GM12878 (cell line): ENCODE measurements around the gene CCDC88A. TPM values are rescaled to one million over a fixed set of nuclear protein-coding genes. Genes with fewer than 3 reads are reported as not detected.

ENCODE experiments used
- ATAC-seq: fragments of 200-7000 bp; cut with Tn5 transposase; 3 replicates; pipeline ENCODE4 v1.9.1; 2020; ENCODE audit warnings: mild to moderate bottlenecking, moderate library complexity
- BruUV-seq: library from RNA; stranded (reverse); fragments of 400-500 nt; replicated peaks from 2 replicates; lab custom pipeline; 2021; lab: Mats Ljungman, UMichigan
- CTCF ChIA-PET: fragments of 300-600 bp; sonication (Branson Sonifier 250); formaldehyde crosslinking; extraction: SDS; loops from one replicate; lab custom pipeline; 2021; ENCODE audit warnings: inconsistent platforms; lab: Yijun Ruan, JAX
- POLR2A ChIA-PET: fragments of 350-600 bp; formaldehyde crosslinking; extraction: SDS; loops from one replicate; lab custom pipeline; 2021; ENCODE audit warnings: inconsistent platforms; lab: Charles Lee
- RAD21 ChIA-PET: fragments of 300-600 bp; sonication (Branson Sonifier 250); formaldehyde crosslinking; loops from one replicate; lab custom pipeline; 2023; ENCODE audit warnings: antibody characterized with exemption; ENCODE audit not compliant: unreplicated experiment; lab: Charles Lee
- SMC1A ChIA-PET: fragments of 300-600 bp; sonication (Branson Sonifier 250); formaldehyde crosslinking; loops from one replicate; lab custom pipeline; 2023; ENCODE audit not compliant: unreplicated experiment, uncharacterized antibody; lab: Charles Lee
- DNase-seq: peaks from one replicate; pipeline ENCODE4 v3.0.0-alpha.2; 2011; ENCODE audit warnings: low read depth, low spot score
- FAIRE-seq: peaks from 3 replicates; lab custom pipeline; 2011; peaks lifted over from hg19 to GRCh38; lab: Jason Lieb, UNC
- H2AFZ ChIP-seq: 2 replicates; pipeline ENCODE4 v1.6.0; 2011; ENCODE audit warnings: low read depth, low read length, control low read depth; ENCODE audit not compliant: control insufficient read depth
- H3K27ac ChIP-seq: 2 replicates; pipeline ENCODE4 v1.5.1; 2011; ENCODE audit warnings: control low read depth; ENCODE audit not compliant: control insufficient read depth, insufficient read depth
- H3K27me3 ChIP-seq, 2 experiments: replicated peaks in 1 of 2; 2 replicates each; pipeline versions ENCODE4 v1.6.0 to v1.6.1; 2011; ENCODE audit warnings: low read length in 1 of 2; ENCODE audit not compliant: control insufficient read depth in 2 of 2, insufficient read depth in 2 of 2
- H3K36me3 ChIP-seq, 2 experiments: 2 replicates each; pipeline ENCODE4 v1.5.1; 2011; ENCODE audit warnings: low read length in 1 of 2; ENCODE audit not compliant: control insufficient read depth in 2 of 2, insufficient read depth in 2 of 2
- H3K4me1 ChIP-seq: 2 replicates; pipeline ENCODE4 v1.6.1; 2011; ENCODE audit warnings: mild to moderate bottlenecking, low read length, moderate library complexity, mixed read lengths; ENCODE audit not compliant: control insufficient read depth, insufficient read depth
- H3K4me2 ChIP-seq: 2 replicates; pipeline ENCODE4 v1.6.0; 2011; ENCODE audit warnings: control low read depth; ENCODE audit not compliant: control insufficient read depth, insufficient read depth
- H3K4me3 ChIP-seq: fragments of 200-600 bp; sonication (generic); 2 replicates; pipeline ENCODE4 v1.5.1; 2016
- H3K79me2 ChIP-seq: 2 replicates; pipeline ENCODE4 v1.6.0; 2011; ENCODE audit warnings: low read length; ENCODE audit not compliant: control insufficient read depth, insufficient read depth
- H3K9ac ChIP-seq: 2 replicates; pipeline ENCODE4 v1.8.0; 2011; ENCODE audit warnings: low read length, control low read depth, mixed read lengths; ENCODE audit not compliant: control insufficient read depth, insufficient read depth
- H3K9me3 ChIP-seq: replicated peaks from 3 replicates; pipeline ENCODE4 v1.5.1; 2011; ENCODE audit warnings: mild to moderate bottlenecking, low read length; ENCODE audit not compliant: control insufficient read depth, insufficient read depth
- H4K20me1 ChIP-seq: 2 replicates; pipeline ENCODE4 v1.6.0; 2011; ENCODE audit not compliant: control insufficient read depth, insufficient read depth
- BACH1 ChIP-seq: fragments of 450-650 bp; IDR thresholded peaks from 2 replicates; pipeline ENCODE4 v1.6.1; 2017; ENCODE audit warnings: mild to moderate bottlenecking, borderline replicate concordance
- BHLHE40 ChIP-seq, 2 experiments: fragments of 450-650 bp in 1 of 2; IDR thresholded peaks; 2 replicates each; pipeline ENCODE4 v1.6.1; 2011 to 2017; ENCODE audit warnings: low read depth in 2 of 2, borderline replicate concordance in 1 of 2, improper control_type of control experiment in 1 of 2, low read length in 1 of 2, mild to moderate bottlenecking in 1 of 2
- CBX3 ChIP-seq: fragments of 200-600 bp; sonication (generic); IDR thresholded peaks from 2 replicates; pipeline ENCODE4 v1.6.1; 2016; ENCODE audit warnings: low read depth, borderline replicate concordance
- CHD2 ChIP-seq: IDR thresholded peaks from 2 replicates; pipeline ENCODE4 v1.6.1; 2011; ENCODE audit warnings: low read depth, low read length, improper control_type of control experiment, borderline replicate concordance
- FOXK2 ChIP-seq: fragments of 450-650 bp; IDR thresholded peaks from 2 replicates; pipeline ENCODE4 v1.6.1; 2017; ENCODE audit warnings: mild to moderate bottlenecking, moderate library complexity
- JUNB ChIP-seq: IDR thresholded peaks from 2 replicates; pipeline ENCODE4 v1.6.1; 2016; ENCODE audit warnings: antibody characterized with exemption, mild to moderate bottlenecking
- MEF2A ChIP-seq: IDR thresholded peaks from 2 replicates; pipeline ENCODE4 v1.6.1; 2011; ENCODE audit warnings: low read depth, mild to moderate bottlenecking, low read length, moderate library complexity; ENCODE audit not compliant: insufficient read depth
- MTA2 ChIP-seq: fragments of 450-650 bp; IDR thresholded peaks from 2 replicates; pipeline ENCODE4 v1.6.1; 2016; ENCODE audit warnings: low read depth, mild to moderate bottlenecking, moderate library complexity
- MXI1 ChIP-seq: fragments of 150-350 bp; IDR thresholded peaks from 2 replicates; pipeline ENCODE4 v1.6.1; 2011; ENCODE audit warnings: low read depth, mild to moderate bottlenecking, inconsistent platforms, low read length, improper control_type of control experiment
- MYB ChIP-seq: fragments of 150-350 bp; IDR thresholded peaks from 2 replicates; pipeline ENCODE4 v1.6.1; 2014; ENCODE audit warnings: mild to moderate bottlenecking, low read depth, low read length, borderline replicate concordance
- NBN ChIP-seq: fragments of 450-650 bp; IDR thresholded peaks from 2 replicates; pipeline ENCODE4 v1.6.1; 2016
- NR2C1 ChIP-seq: fragments of 450-650 bp; IDR thresholded peaks from 2 replicates; pipeline ENCODE4 v1.6.1; 2017; ENCODE audit warnings: antibody characterized with exemption, mild to moderate bottlenecking, moderate library complexity
- POLR2A ChIP-seq: IDR thresholded peaks from 2 replicates; pipeline ENCODE4 v1.6.1; 2011; ENCODE audit warnings: low read depth, mild to moderate bottlenecking, low read length
- POU2F2 ChIP-seq: IDR thresholded peaks from 3 replicates; pipeline ENCODE4 v1.6.1; 2011; ENCODE audit warnings: low read depth, mild to moderate bottlenecking, low read length, borderline replicate concordance
- SMARCA5 ChIP-seq: fragments of 450-650 bp; IDR thresholded peaks from 2 replicates; pipeline ENCODE4 v1.6.1; 2017; ENCODE audit warnings: mild to moderate bottlenecking
- TCF3 ChIP-seq: IDR thresholded peaks from 2 replicates; pipeline ENCODE4 v1.6.1; 2012; ENCODE audit warnings: low read depth, mild to moderate bottlenecking, low read length, borderline replicate concordance; ENCODE audit not compliant: insufficient read depth
- ZNF622 ChIP-seq: fragments of 450-650 bp; IDR thresholded peaks from 2 replicates; pipeline ENCODE4 v1.6.1; 2017; ENCODE audit warnings: mild to moderate bottlenecking, inconsistent platforms
- WGBS: methylation state at CpG from one replicate; pipeline ENCODE4 v1.1.6; 2016; ENCODE audit warnings: low lambda C conversion rate; ENCODE audit not compliant: insufficient replicate concordance, insufficient coverage; ENCODE audit errors: missing lambda C conversion rate; 5-methylcytosine and 5-hydroxymethylcytosine counted together
- in situ Hi-C: fragments of 300-500 bp; cut with MboI; formaldehyde crosslinking; loops from 9 replicates; pipeline ENCODE4 v1.14.3; 2018; ENCODE audit warnings: mixed read lengths
- intact Hi-C: fragments of 100-400 bp; cut with micrococcal nuclease; formaldehyde crosslinking; loops from one replicate; pipeline ENCODE4 v1.14.2; 2022; ENCODE audit not compliant: unreplicated experiment
- polyA plus RNA-seq, 11 experiments: library from polyadenylated mRNA; depleted of rRNA in 4 of 11; unstranded in 6 of 11; stranded (reverse) in 5 of 11; fragments of >200 nt; fragmentation: Nextera tagmentation in 4 of 11; fragmentation: Illumina TruSeq in 1 of 11; extraction: Ambion mirVana in 4 of 11; extraction: Trizol in 1 of 11; gene quantifications; 1 replicate in 1 of 11; 2 replicates in 10 of 11; pipeline versions ENCODE4 v1.2.1 to v1.2.3, GENCODE V29; 2011 to 2016; ENCODE audit warnings: inconsistent platforms in 2 of 11, missing spikeins in 2 of 11, low read depth in 1 of 11
- total RNA-seq, 4 experiments: library from RNA; depleted of rRNA in 3 of 4; stranded (reverse); fragments of >200 nt in 3 of 4; fragmentation: Illumina TruSeq in 1 of 4; extraction: Trizol in 1 of 4; gene quantifications; 2 replicates each; pipeline versions ENCODE4 v1.2.1 to v1.2.3, GENCODE V29; 2013 to 2021
- TF ChIP-seq, protein P1 (sequence below): fragments of 450-650 bp; IDR thresholded peaks from 2 replicates; pipeline ENCODE4 v1.6.1; 2017; ENCODE audit warnings: borderline replicate concordance
- TF ChIP-seq, protein P2 (sequence below): fragments of 450-650 bp; IDR thresholded peaks from 2 replicates; pipeline ENCODE4 v1.6.1; 2017; ENCODE audit warnings: mild to moderate bottlenecking
- TF ChIP-seq, protein P3 (sequence below): fragments of 450-650 bp; IDR thresholded peaks from 2 replicates; pipeline ENCODE4 v1.6.1; 2018; ENCODE audit warnings: mild to moderate bottlenecking, low read depth, moderate library complexity; ENCODE audit not compliant: partially characterized antibody

CCDC88A gene
- total and polyA plus RNA-seq, 10 of the 15 experiments (the other 5 are each of a cell fraction or from before 2014, with no cell fraction given): 1.8 to 71.6 (median 45.9) TPM

DNA sequence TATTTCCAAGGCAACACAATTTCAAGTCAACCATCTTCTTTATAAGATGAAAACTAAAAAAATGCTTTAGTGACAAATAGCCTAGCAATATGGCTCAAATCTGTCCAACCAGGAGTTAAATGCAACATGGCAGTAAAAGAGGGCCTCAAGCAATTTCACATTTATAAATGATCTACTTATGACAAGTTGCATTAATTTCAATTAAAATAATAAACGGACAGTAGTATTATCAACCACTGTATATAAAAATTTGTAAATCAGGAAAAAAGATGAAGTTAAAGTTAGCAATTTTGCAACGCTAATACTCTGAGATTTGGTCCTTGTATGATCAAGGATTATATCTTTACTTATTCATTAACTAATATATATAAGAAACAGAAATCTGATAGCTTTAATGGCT is 19.3 kb downstream of the CCDC88A start:
- POLR2A ChIA-PET: no interaction called here
- no peaks in the 10 kb centered on the region for H4K20me1 ChIP-seq
- H3K36me3 ChIP-seq: no peaks in the 10 kb centered on the region; a peak in 1 of 4 replicates
- no peaks in the 10 kb centered on the region; the same call in 1 of the 2 replicates for H3K4me1 ChIP-seq
- in situ Hi-C loops: no loop called here
- H3K27me3 ChIP-seq: no peaks in the 10 kb centered on the region
- H3K9ac ChIP-seq: no peak overlapping the region
- H2AFZ ChIP-seq: no peak overlapping the region
- intact Hi-C loops: no loop called here
- ATAC-seq (no peak), DNase-seq (no peak), FAIRE-seq (no peak)
- H3K9me3 ChIP-seq: no peaks in the 10 kb centered on the region
- WGBS: 98% methylated on average over 2 of the region's 2 CpGs
- CTCF ChIA-PET: interaction anchor here (1.4 kb wide), 1 partner anchor 10 kb away, joined by 5 read pairs; no protein-coding TSS in a partner anchor
- no peaks in the 10 kb centered on the region; the same call in 1 of the 2 replicates for H3K79me2 ChIP-seq
- no peak overlapping the region for H3K4me3 ChIP-seq
- TF ChIP-seq NR2C1 (no peak), MYB (no peak), TCF3 (no peak), FOXK2 (no peak), JUNB (no peak), POLR2A (no peak), MTA2 (no peak), SMARCA5 (no peak), BHLHE40 (IDR thresholded peaks at IDR 0.05; ENCODE audit: borderline replicate concordance in 1 of 2, low read depth in 2 of 2, low read length in 1 of 2) (no peak), NBN (no peak), CBX3 (no peak), BACH1 (no peak), MEF2A (no peak), ZNF622 (no peak), MXI1 (no peak), POU2F2 (no peak), CHD2 (no peak)
- TF ChIP-seq, protein P1, sequence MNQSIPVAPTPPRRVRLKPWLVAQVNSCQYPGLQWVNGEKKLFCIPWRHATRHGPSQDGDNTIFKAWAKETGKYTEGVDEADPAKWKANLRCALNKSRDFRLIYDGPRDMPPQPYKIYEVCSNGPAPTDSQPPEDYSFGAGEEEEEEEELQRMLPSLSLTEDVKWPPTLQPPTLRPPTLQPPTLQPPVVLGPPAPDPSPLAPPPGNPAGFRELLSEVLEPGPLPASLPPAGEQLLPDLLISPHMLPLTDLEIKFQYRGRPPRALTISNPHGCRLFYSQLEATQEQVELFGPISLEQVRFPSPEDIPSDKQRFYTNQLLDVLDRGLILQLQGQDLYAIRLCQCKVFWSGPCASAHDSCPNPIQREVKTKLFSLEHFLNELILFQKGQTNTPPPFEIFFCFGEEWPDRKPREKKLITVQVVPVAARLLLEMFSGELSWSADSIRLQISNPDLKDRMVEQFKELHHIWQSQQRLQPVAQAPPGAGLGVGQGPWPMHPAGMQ: no peak
- TF ChIP-seq, protein P2, sequence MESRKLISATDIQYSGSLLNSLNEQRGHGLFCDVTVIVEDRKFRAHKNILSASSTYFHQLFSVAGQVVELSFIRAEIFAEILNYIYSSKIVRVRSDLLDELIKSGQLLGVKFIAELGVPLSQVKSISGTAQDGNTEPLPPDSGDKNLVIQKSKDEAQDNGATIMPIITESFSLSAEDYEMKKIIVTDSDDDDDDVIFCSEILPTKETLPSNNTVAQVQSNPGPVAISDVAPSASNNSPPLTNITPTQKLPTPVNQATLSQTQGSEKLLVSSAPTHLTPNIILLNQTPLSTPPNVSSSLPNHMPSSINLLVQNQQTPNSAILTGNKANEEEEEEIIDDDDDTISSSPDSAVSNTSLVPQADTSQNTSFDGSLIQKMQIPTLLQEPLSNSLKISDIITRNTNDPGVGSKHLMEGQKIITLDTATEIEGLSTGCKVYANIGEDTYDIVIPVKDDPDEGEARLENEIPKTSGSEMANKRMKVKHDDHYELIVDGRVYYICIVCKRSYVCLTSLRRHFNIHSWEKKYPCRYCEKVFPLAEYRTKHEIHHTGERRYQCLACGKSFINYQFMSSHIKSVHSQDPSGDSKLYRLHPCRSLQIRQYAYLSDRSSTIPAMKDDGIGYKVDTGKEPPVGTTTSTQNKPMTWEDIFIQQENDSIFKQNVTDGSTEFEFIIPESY: no peak
- TF ChIP-seq, protein P3, sequence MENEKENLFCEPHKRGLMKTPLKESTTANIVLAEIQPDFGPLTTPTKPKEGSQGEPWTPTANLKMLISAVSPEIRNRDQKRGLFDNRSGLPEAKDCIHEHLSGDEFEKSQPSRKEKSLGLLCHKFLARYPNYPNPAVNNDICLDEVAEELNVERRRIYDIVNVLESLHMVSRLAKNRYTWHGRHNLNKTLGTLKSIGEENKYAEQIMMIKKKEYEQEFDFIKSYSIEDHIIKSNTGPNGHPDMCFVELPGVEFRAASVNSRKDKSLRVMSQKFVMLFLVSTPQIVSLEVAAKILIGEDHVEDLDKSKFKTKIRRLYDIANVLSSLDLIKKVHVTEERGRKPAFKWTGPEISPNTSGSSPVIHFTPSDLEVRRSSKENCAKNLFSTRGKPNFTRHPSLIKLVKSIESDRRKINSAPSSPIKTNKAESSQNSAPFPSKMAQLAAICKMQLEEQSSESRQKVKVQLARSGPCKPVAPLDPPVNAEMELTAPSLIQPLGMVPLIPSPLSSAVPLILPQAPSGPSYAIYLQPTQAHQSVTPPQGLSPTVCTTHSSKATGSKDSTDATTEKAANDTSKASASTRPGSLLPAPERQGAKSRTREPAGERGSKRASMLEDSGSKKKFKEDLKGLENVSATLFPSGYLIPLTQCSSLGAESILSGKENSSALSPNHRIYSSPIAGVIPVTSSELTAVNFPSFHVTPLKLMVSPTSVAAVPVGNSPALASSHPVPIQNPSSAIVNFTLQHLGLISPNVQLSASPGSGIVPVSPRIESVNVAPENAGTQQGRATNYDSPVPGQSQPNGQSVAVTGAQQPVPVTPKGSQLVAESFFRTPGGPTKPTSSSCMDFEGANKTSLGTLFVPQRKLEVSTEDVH: no peak
- SMC1A ChIA-PET: interaction anchor here (1.1 kb wide), 1 partner anchor 9 kb away, joined by 3 read pairs; no protein-coding TSS in a partner anchor
- H3K27ac ChIP-seq: no peak overlapping the region
- BruUV-seq: no TSS peak
- RAD21 ChIA-PET: no interaction called here
- H3K4me2 ChIP-seq: no peak overlapping the region
